ENCODE results near the gene PRG3.

PRG3 gene

GRCh38 chr11:57399221-57399620 lies 18.3 kb upstream of the PRG3 start:
- Histone ChIP-seq H3K27ac (no peak overlapping the region), H3K27me3 (no peaks in the 10 kb centered on the region), H3K4me3 (no peak overlapping the region), H3K9me3 (no peaks in the 10 kb centered on the region), H3K4me1 (no peaks in the 10 kb centered on the region), H3K36me3 (no peaks in the 10 kb centered on the region)
- TF ChIP-seq CTCF (IDR thresholded peaks at IDR 0.05) = no peak
- intact Hi-C loops (cut with DNase I; ENCODE audit: low total_unique reads) = no loop called here
- no peak for DNase-seq

- no peak for TF ChIP-seq CTCF (IDR thresholded peaks at IDR 0.05)
- no peak overlapping the region for H3K27ac ChIP-seq
- no peaks in the 10 kb centered on the region for H3K9me3 ChIP-seq
- H3K36me3 ChIP-seq = no peaks in the 10 kb centered on the region
- H3K4me1 ChIP-seq = no peaks in the 10 kb centered on the region
- no peak overlapping the region for H3K4me3 ChIP-seq
- DNase-seq = no peak
- intact Hi-C loops (cut with DNase I; ENCODE audit: low total_unique reads) = no loop called here
- no peaks in the 10 kb centered on the region for H3K27me3 ChIP-seq
Observed at GRCh38 chr11:57397394-57397990, 16.5 kb upstream of the PRG3 start.

GRCh38 chr11:57396744-57397143 lies 15.8 kb upstream of the PRG3 start:
- Histone ChIP-seq H3K36me3 (no peaks in the 10 kb centered on the region), H3K27ac (no peak overlapping the region), H3K4me1 (no peaks in the 10 kb centered on the region), H3K9me3 (no peaks in the 10 kb centered on the region), H3K4me3 (no peak overlapping the region), H3K27me3 (no peaks in the 10 kb centered on the region)
- intact Hi-C loops (cut with DNase I; ENCODE audit: low total_unique reads) = no loop called here
- no peak for DNase-seq
- TF ChIP-seq CTCF (IDR thresholded peaks at IDR 0.05) = no peak

- no peaks in the 10 kb centered on the region for H3K36me3 ChIP-seq
- intact Hi-C loops (cut with DNase I; ENCODE audit: low total_unique reads) = no loop called here
- DNase-seq = no peak
- no peak overlapping the region for H3K4me3 ChIP-seq
- no peaks in the 10 kb centered on the region for H3K4me1 ChIP-seq
- H3K27me3 ChIP-seq = no peaks in the 10 kb centered on the region
- no peak for TF ChIP-seq CTCF (IDR thresholded peaks at IDR 0.05)
- no peak overlapping the region for H3K27ac ChIP-seq
- H3K9me3 ChIP-seq = no peaks in the 10 kb centered on the region
Observed at GRCh38 chr11:57395905-57396623, 15.1 kb upstream of the PRG3 start.

- no peak for TF ChIP-seq CTCF (IDR thresholded peaks at IDR 0.05)
- no peak for DNase-seq
Observed at GRCh38 chr11:57394203-57394965, 13.4 kb upstream of the PRG3 start.

More at GRCh38 chr11:57394203-57394965, 13.4 kb upstream of the PRG3 start:
- Histone ChIP-seq H3K4me3 (no peak overlapping the region), H3K36me3 (no peaks in the 10 kb centered on the region), H3K27ac (no peak overlapping the region), H3K4me1 (no peaks in the 10 kb centered on the region), H3K27me3 (no peaks in the 10 kb centered on the region), H3K9me3 (no peaks in the 10 kb centered on the region)
- intact Hi-C loops (cut with DNase I; ENCODE audit: low total_unique reads) = no loop called here
